CD4-positive, alpha-beta memory T cell (primary cell): ENCODE data around the gene MAB21L4. TPM values are rescaled to one million over a fixed set of nuclear protein-coding genes. Genes with fewer than 3 reads are reported as not detected.
A peak's percentile ranks its signal among the peaks of the same experiment; 100 is the strongest.

Experiments used
- CTCF ChIA-PET: fragments of 350-600 bp; sonication (Branson Sonifier 250); formaldehyde crosslinking; loops from one replicate; lab custom pipeline; 2021; ENCODE audit warnings: inconsistent platforms; ENCODE audit not compliant: partially characterized antibody; lab: Charles Lee
- POLR2A ChIA-PET: fragments of 350-600 bp; sonication (Branson Sonifier 250); formaldehyde crosslinking; loops from one replicate; lab custom pipeline; 2021; ENCODE audit not compliant: partially characterized antibody; lab: Charles Lee
- DNase-seq, 5 donors: peaks; one replicate each; pipeline versions ENCODE4 v3.0.0 to v3.0.0-alpha.2; 2020 to 2022; ENCODE audit warnings: mixed read lengths in 1 of 5
- H3K27ac ChIP-seq: one replicate; pipeline ENCODE4 v1.7.0; 2013; ENCODE audit warnings: low read depth, low read length
- H3K27me3 ChIP-seq: 2 replicates; pipeline ENCODE4 v1.7.0; 2013; ENCODE audit warnings: mild to moderate bottlenecking, low read length, moderate library complexity; ENCODE audit not compliant: insufficient read depth
- H3K36me3 ChIP-seq: 2 replicates; pipeline ENCODE4 v1.7.0; 2013; ENCODE audit warnings: mild to moderate bottlenecking, low read length, moderate library complexity; ENCODE audit not compliant: insufficient read depth
- H3K4me1 ChIP-seq: 2 replicates; pipeline ENCODE4 v1.7.0; 2013; ENCODE audit warnings: mild to moderate bottlenecking, low read length, moderate library complexity; ENCODE audit not compliant: insufficient read depth
- H3K4me3 ChIP-seq, 2 donors: one replicate each; pipeline ENCODE4 v1.7.0; 2013; ENCODE audit warnings: low read length in 2 of 2, mild to moderate bottlenecking in 1 of 2
- H3K9me3 ChIP-seq, 2 donors: one replicate each; pipeline ENCODE4 v1.7.0; 2013; ENCODE audit warnings: low read length in 2 of 2, control low read depth in 1 of 2; ENCODE audit not compliant: control insufficient read depth in 1 of 2
- H3K27ac Mint-ChIP-seq, 7 donors: one replicate each; pipeline ENCODE4 v1.8.0; 2020 to 2021; ENCODE audit warnings: mixed read lengths in 7 of 7, mild to moderate bottlenecking in 6 of 7, inconsistent platforms in 3 of 7, moderate library complexity in 3 of 7
- H3K27me3 Mint-ChIP-seq, 2 donors: one replicate each; pipeline ENCODE4 v1.8.0; 2020 to 2021; ENCODE audit warnings: mixed read lengths in 2 of 2
- H3K36me3 Mint-ChIP-seq, 2 donors: one replicate each; pipeline ENCODE4 v1.8.0; 2020 to 2021; ENCODE audit warnings: mixed read lengths in 2 of 2, inconsistent platforms in 1 of 2, mild to moderate bottlenecking in 1 of 2
- H3K4me1 Mint-ChIP-seq, 4 donors: one replicate each; pipeline ENCODE4 v1.8.0; 2020 to 2021; ENCODE audit warnings: mixed read lengths in 4 of 4, mild to moderate bottlenecking in 1 of 4
- H3K4me3 Mint-ChIP-seq, 8 donors: one replicate each; pipeline ENCODE4 v1.8.0; 2020 to 2021; ENCODE audit warnings: mixed read lengths in 8 of 8, mild to moderate bottlenecking in 7 of 8, moderate library complexity in 6 of 8, inconsistent platforms in 3 of 8
- H3K9me3 Mint-ChIP-seq, 8 donors: one replicate each; pipeline ENCODE4 v1.8.0; 2020 to 2021; ENCODE audit warnings: mixed read lengths in 8 of 8, mild to moderate bottlenecking in 5 of 8, inconsistent platforms in 3 of 8, moderate library complexity in 1 of 8
- intact Hi-C: fragments of 100-400 bp; cut with micrococcal nuclease; formaldehyde crosslinking; loops from one replicate; pipeline ENCODE4 v1.15.1; 2023
- polyA plus RNA-seq, 2 donors: library from polyadenylated mRNA; unstranded; fragments of 300-500 nt; fragmentation: Illumina TruSeq; gene quantifications; one replicate each; pipeline ENCODE4 v1.2.3, GENCODE V29; 2021
- total RNA-seq, 2 experiments: library from RNA; stranded (reverse); gene quantifications; one replicate each; pipeline ENCODE4 v1.2.3, GENCODE V29; 2021

The MAB21L4 gene
- total and polyA plus RNA-seq, 4 experiments from 2014 or later, result not detected

GRCh38 chr2:240872317-240873097 lies 23.4 kb downstream of the MAB21L4 start:
- Mint-ChIP-seq H3K27ac (no peak overlapping the region), H3K9me3 (no peaks in the 10 kb centered on the region), H3K36me3 (no peaks in the 10 kb centered on the region), H3K27me3 (peaks cover 0 to 2% of the 10 kb centered on the region in 2 donors), H3K4me3 (no peak overlapping the region), H3K4me1 (no peaks in the 10 kb centered on the region)
- Histone ChIP-seq H3K27ac (no peak overlapping the region), H3K9me3 (no peaks in the 10 kb centered on the region), H3K36me3 (no peaks in the 10 kb centered on the region), H3K4me3 (no peak overlapping the region), H3K4me1 (no peaks in the 10 kb centered on the region), H3K27me3 (no peaks in the 10 kb centered on the region)
- ChIA-PET POLR2A (no interaction called here), CTCF (no interaction called here)
- intact Hi-C loops, result no loop called here
- peak in 1 of 5 donors; percentile 13 for DNase-seq

GRCh38 chr2:240871071-240871958 lies 24.6 kb downstream of the MAB21L4 start:
- ChIA-PET POLR2A (no interaction called here), CTCF (no interaction called here)
- no peaks in the 10 kb centered on the region for H3K9me3 ChIP-seq
- no peak overlapping the region for H3K27ac ChIP-seq
- DNase-seq, result peak in 1 of 5 donors; percentile 5
- H3K4me1 ChIP-seq, result no peaks in the 10 kb centered on the region
- intact Hi-C loops, result no loop called here
- Mint-ChIP-seq H3K9me3 (no peaks in the 10 kb centered on the region), H3K4me3 (peak overlapping the region in 1 of 8 donors; percentile 15), H3K36me3 (no peaks in the 10 kb centered on the region), H3K27me3 (peaks cover 2 to 7% of the 10 kb centered on the region in 2 donors), H3K27ac (no peak overlapping the region), H3K4me1 (no peaks in the 10 kb centered on the region)
- no peaks in the 10 kb centered on the region for H3K36me3 ChIP-seq
- H3K27me3 ChIP-seq, result no peaks in the 10 kb centered on the region
- H3K4me3 ChIP-seq, result no peak overlapping the region

GRCh38 chr2:240869956-240870875 lies 25.7 kb downstream of the MAB21L4 start:
- Mint-ChIP-seq H3K27me3 (peaks cover 2 to 7% of the 10 kb centered on the region in 2 donors), H3K4me1 (no peaks in the 10 kb centered on the region), H3K27ac (no peak overlapping the region), H3K36me3 (no peaks in the 10 kb centered on the region), H3K4me3 (peak overlapping the region in 1 of 8 donors; percentile 15), H3K9me3 (no peaks in the 10 kb centered on the region)
- intact Hi-C loops, result no loop called here
- ChIA-PET POLR2A (no interaction called here), CTCF (no interaction called here)
- Histone ChIP-seq H3K4me1 (no peaks in the 10 kb centered on the region), H3K4me3 (no peak overlapping the region), H3K36me3 (no peaks in the 10 kb centered on the region), H3K9me3 (no peaks in the 10 kb centered on the region), H3K27me3 (no peaks in the 10 kb centered on the region), H3K27ac (no peak overlapping the region)
- DNase-seq, result peak in 1 of 5 donors; percentile 3

- H3K4me1 ChIP-seq, result no peaks in the 10 kb centered on the region
- POLR2A ChIA-PET, result no interaction called here
- CTCF ChIA-PET, result no interaction called here
Measured at GRCh38 chr2:240869109-240869955, 26.6 kb downstream of the MAB21L4 start.

GRCh38 chr2:240868286-240869108 lies 27.5 kb downstream of the MAB21L4 start, which contains the start of gene AGXT:
Gene AGXT (plus strand): TSS chr2:240868824. CDS start chr2:240868866, 42 bp downstream.
- Mint-ChIP-seq H3K27ac (no peak within 1 kb of the TSS), H3K27me3 (peaks cover 2 to 7% of the 10 kb centered on the region in 2 donors), H3K4me1 (no peaks in the 10 kb centered on the region), H3K36me3 (no peaks in the 10 kb centered on the region), H3K9me3 (no peaks in the 10 kb centered on the region), H3K4me3 (no peak within 1 kb of the TSS)
- H3K4me3 ChIP-seq, result no peak within 1 kb of the TSS
- no peaks in the 10 kb centered on the region for H3K4me1 ChIP-seq
- no peaks in the 10 kb centered on the region for H3K27me3 ChIP-seq
- H3K27ac ChIP-seq, result no peak within 1 kb of the TSS
- DNase-seq, result no peak
- ChIA-PET POLR2A (no interaction called here), CTCF (no interaction called here)
- no peaks in the 10 kb centered on the region for H3K9me3 ChIP-seq
- no peaks in the 10 kb centered on the region for H3K36me3 ChIP-seq
- intact Hi-C loops, result no loop called here

More at GRCh38 chr2:240869109-240869955, 26.6 kb downstream of the MAB21L4 start:
- H3K27ac ChIP-seq, result no peak overlapping the region
- H3K27me3 Mint-ChIP-seq, result peaks cover 2 to 7% of the 10 kb centered on the region in 2 donors
- no peak overlapping the region for H3K4me3 ChIP-seq
- H3K9me3 ChIP-seq, result no peaks in the 10 kb centered on the region
- no peaks in the 10 kb centered on the region for H3K36me3 ChIP-seq
- no peak for DNase-seq
- no peaks in the 10 kb centered on the region for H3K4me1 Mint-ChIP-seq
- intact Hi-C loops, result no loop called here
- no peaks in the 10 kb centered on the region for H3K36me3 Mint-ChIP-seq
- no peaks in the 10 kb centered on the region for H3K9me3 Mint-ChIP-seq
- no peak overlapping the region for H3K4me3 Mint-ChIP-seq
- H3K27me3 ChIP-seq, result no peaks in the 10 kb centered on the region
- H3K27ac Mint-ChIP-seq, result no peak overlapping the region

GRCh38 chr2:240865391-240865790 lies 30.6 kb downstream of the MAB21L4 start:
- no peaks in the 10 kb centered on the region for H3K9me3 ChIP-seq
- no peak for DNase-seq
- intact Hi-C loops, result no loop called here
- no peak overlapping the region for H3K4me3 ChIP-seq
- Mint-ChIP-seq H3K9me3 (no peaks in the 10 kb centered on the region), H3K4me1 (no peaks in the 10 kb centered on the region), H3K36me3 (no peaks in the 10 kb centered on the region), H3K4me3 (no peak overlapping the region), H3K27ac (no peak overlapping the region), H3K27me3 (peaks cover 2 to 5% of the 10 kb centered on the region in 2 donors)
- H3K27ac ChIP-seq, result no peak overlapping the region
- H3K36me3 ChIP-seq, result no peaks in the 10 kb centered on the region
- no peaks in the 10 kb centered on the region for H3K4me1 ChIP-seq
- H3K27me3 ChIP-seq, result no peaks in the 10 kb centered on the region
- ChIA-PET CTCF (no interaction called here), POLR2A (no interaction called here)
